GM18858 (cell line): ENCODE results near the gene DFFA.
A peak's percentile ranks its signal among the peaks of the same experiment; 100 is the strongest.
"Not testable (repeated sequence)": the region's sequence is repeated elsewhere in the genome, so short reads cannot be mapped to it uniquely, and the experiment has no call there.

Experiments used
- ATAC-seq: cut with Tn5 transposase; IDR thresholded peaks from one replicate; pipeline ENCODE4 v1.9.1; 2021; ENCODE audit not compliant: unreplicated experiment

Gene DFFA

GRCh38 chr1:10506046-10506676 is 33.8 kb upstream of the DFFA start:
- ATAC-seq: not testable (repeated sequence)

- no peak for ATAC-seq
Measured at GRCh38 chr1:10504249-10504648, 31.9 kb upstream of the DFFA start.

- ATAC-seq: no peak
Measured at GRCh38 chr1:10502206-10502605, 29.9 kb upstream of the DFFA start.

GRCh38 chr1:10498231-10498630 is 25.9 kb upstream of the DFFA start:
- no peak for ATAC-seq

GRCh38 chr1:10497109-10497508 is 24.8 kb upstream of the DFFA start:
- ATAC-seq: no peak

GRCh38 chr1:10495952-10496351 is 23.6 kb upstream of the DFFA start:
- ATAC-seq: no peak

GRCh38 chr1:10495475-10495817 is 23.1 kb upstream of the DFFA start:
- ATAC-seq: no peak

- ATAC-seq: peak; percentile 71
Measured at GRCh38 chr1:10494754-10495474, 22.6 kb upstream of the DFFA start.

- no peak for ATAC-seq
Measured at GRCh38 chr1:10494418-10494753, 22.1 kb upstream of the DFFA start.

GRCh38 chr1:10490286-10490970 is 18.1 kb upstream of the DFFA start:
- no peak for ATAC-seq

- ATAC-seq: no peak
Measured at GRCh38 chr1:10489291-10490055, 17.1 kb upstream of the DFFA start.

GRCh38 chr1:10484521-10484920 is 12.2 kb upstream of the DFFA start:
- no peak for ATAC-seq

- no peak for ATAC-seq
Measured at GRCh38 chr1:10480614-10481013, 8.3 kb upstream of the DFFA start.

GRCh38 chr1:10479296-10479695 is 7.0 kb upstream of the DFFA start:
- no peak for ATAC-seq

- ATAC-seq: no peak
Measured at GRCh38 chr1:10475510-10475909, 3.2 kb upstream of the DFFA start.

GRCh38 chr1:10474613-10475507 is 2.5 kb upstream of the DFFA start, which contains the start of gene PEX14:
Gene PEX14, plus strand, starts transcription at chr1:10474950. Its CDS starts 17 bp downstream, at chr1:10474967.
- peak; percentile 54 for ATAC-seq

GRCh38 chr1:10474309-10474612 is 1.9 kb upstream of the DFFA start:
- ATAC-seq: not testable (repeated sequence)

- no peak for ATAC-seq
Measured at GRCh38 chr1:10473145-10473765, 926 bp upstream of the DFFA start.

- no peak for ATAC-seq
Measured at GRCh38 chr1:10471411-10472219, 714 bp downstream of the DFFA start.
